ENCODE measurements around the gene TSC22D4.
"Not testable (repeated sequence)": the region's sequence is repeated elsewhere in the genome, so short reads cannot be mapped to it uniquely, and the experiment has no call there.

The TSC22D4 gene

GRCh38 chr7:100464791-100465190 is 14.2 kb downstream of the TSC22D4 start:
- no peak overlapping the region for H3K4me3 ChIP-seq (replicated peaks; ENCODE audit: low read depth, low read length)
- no peak for DNase-seq (ENCODE audit: extremely low read depth, low read depth)
- TF ChIP-seq, protein P1, sequence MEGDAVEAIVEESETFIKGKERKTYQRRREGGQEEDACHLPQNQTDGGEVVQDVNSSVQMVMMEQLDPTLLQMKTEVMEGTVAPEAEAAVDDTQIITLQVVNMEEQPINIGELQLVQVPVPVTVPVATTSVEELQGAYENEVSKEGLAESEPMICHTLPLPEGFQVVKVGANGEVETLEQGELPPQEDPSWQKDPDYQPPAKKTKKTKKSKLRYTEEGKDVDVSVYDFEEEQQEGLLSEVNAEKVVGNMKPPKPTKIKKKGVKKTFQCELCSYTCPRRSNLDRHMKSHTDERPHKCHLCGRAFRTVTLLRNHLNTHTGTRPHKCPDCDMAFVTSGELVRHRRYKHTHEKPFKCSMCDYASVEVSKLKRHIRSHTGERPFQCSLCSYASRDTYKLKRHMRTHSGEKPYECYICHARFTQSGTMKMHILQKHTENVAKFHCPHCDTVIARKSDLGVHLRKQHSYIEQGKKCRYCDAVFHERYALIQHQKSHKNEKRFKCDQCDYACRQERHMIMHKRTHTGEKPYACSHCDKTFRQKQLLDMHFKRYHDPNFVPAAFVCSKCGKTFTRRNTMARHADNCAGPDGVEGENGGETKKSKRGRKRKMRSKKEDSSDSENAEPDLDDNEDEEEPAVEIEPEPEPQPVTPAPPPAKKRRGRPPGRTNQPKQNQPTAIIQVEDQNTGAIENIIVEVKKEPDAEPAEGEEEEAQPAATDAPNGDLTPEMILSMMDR (IDR thresholded peaks at IDR 0.05; ENCODE audit: low read depth, low read length, missing control alignments) = no peak

GRCh38 chr7:100464210-100464660 is 14.8 kb downstream of the TSC22D4 start, which contains the start of gene SPACDR:
TSS of gene SPACDR (minus strand) at chr7:100464260. CDS start at chr7:100464025, 235 bp downstream.
- H3K4me3 ChIP-seq (replicated peaks; ENCODE audit: low read depth, low read length) = no peak within 1 kb of the TSS
- no peak for DNase-seq (ENCODE audit: extremely low read depth, low read depth)
- TF ChIP-seq, protein P1 (IDR thresholded peaks at IDR 0.05; ENCODE audit: low read depth, low read length, missing control alignments) = no peak

DNA sequence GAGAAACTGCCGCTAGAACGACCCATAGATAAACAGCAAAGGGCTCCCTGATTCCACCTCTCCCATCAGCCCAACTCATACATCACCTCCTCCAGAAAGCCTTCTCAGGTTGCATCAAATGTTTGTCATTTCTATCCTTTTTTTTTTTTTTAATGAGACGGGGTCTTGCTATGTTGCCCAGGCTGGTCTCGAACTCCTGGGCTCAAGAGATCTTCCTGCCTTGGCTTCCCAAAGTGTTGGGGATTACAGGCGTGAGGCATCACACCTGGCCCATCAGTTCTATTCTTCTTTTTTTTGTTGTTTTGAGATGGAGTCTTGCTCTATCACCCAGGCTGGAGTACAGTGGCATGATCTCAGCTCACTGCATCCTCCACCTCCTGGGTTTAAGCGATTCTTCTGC is 22.0 kb downstream of the TSC22D4 start:
- DNase-seq (ENCODE audit: extremely low read depth, low read depth) = no peak
- H3K4me3 ChIP-seq (replicated peaks; ENCODE audit: low read depth, low read length) = no peak overlapping the region
- TF ChIP-seq, protein P1 (IDR thresholded peaks at IDR 0.05; ENCODE audit: low read depth, low read length, missing control alignments) = no peak

DNA sequence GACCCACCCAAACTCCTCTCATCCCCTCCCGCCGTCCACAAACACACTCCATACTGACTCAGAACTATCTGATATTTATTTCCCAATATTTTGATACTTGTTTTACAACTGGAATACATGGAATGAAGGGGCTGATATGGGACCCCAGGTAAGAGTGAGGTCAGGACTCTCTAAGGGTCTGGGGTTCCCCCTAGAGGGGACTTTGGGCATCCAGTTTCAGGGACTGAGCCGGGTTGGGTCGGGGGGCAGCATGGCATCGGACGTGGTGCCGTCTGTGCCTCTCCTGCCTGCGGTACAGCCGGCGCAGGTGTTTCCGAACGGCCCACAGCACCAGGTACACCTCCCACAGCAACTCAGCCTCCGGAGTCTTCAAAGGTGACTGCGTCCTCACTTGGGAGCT is 22.5 kb downstream of the TSC22D4 start:
- no peak for DNase-seq (ENCODE audit: extremely low read depth, low read depth)
- H3K4me3 ChIP-seq (replicated peaks; ENCODE audit: low read depth, low read length) = no peak overlapping the region
- TF ChIP-seq, protein P1 (IDR thresholded peaks at IDR 0.05; ENCODE audit: low read depth, low read length, missing control alignments) = no peak

- TF ChIP-seq, protein P1 (IDR thresholded peaks at IDR 0.05; ENCODE audit: low read depth, low read length, missing control alignments) = no peak
- H3K4me3 ChIP-seq (replicated peaks; ENCODE audit: low read depth, low read length) = no peak overlapping the region
- DNase-seq (ENCODE audit: extremely low read depth, low read depth) = no peak
Observed at GRCh38 chr7:100455206-100455605, 23.8 kb downstream of the TSC22D4 start.

DNA sequence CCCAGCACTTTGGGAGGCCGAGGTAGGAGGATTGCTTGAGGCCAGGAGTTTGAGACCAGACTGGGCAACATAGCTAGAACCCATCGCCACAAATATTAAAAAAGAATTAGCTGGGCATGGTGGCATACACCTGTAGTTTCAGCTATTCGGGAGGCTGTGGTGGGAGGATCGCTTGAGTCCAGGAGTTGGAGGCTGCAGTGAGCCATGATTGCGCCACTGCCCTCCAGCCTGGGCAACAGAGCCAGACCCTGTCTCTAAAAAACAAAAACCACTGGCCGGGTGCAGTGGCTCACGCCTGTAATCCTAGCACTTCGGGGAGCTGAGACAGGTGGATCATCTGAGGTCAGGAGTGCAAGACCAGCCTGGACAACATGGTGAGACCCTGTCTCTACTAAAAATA is 25.2 kb downstream of the TSC22D4 start:
- DNase-seq (ENCODE audit: extremely low read depth, low read depth); H3K4me3 ChIP-seq (replicated peaks; ENCODE audit: low read depth, low read length): not testable (repeated sequence)

- DNase-seq (ENCODE audit: extremely low read depth, low read depth) = no peak
- no peak overlapping the region for H3K4me3 ChIP-seq (replicated peaks; ENCODE audit: low read depth, low read length)
- TF ChIP-seq, protein P1 (IDR thresholded peaks at IDR 0.05; ENCODE audit: low read depth, low read length, missing control alignments) = no peak
Observed at GRCh38 chr7:100452513-100452912, 26.5 kb downstream of the TSC22D4 start.
